ENCODE measurements around the gene GMPPB.

- no peak for TF ChIP-seq POLR2A (IDR thresholded peaks at IDR 0.05)
- TF ChIP-seq POLR2AphosphoS5 (IDR thresholded peaks at IDR 0.05), result no peak
- TF ChIP-seq, protein P1, sequence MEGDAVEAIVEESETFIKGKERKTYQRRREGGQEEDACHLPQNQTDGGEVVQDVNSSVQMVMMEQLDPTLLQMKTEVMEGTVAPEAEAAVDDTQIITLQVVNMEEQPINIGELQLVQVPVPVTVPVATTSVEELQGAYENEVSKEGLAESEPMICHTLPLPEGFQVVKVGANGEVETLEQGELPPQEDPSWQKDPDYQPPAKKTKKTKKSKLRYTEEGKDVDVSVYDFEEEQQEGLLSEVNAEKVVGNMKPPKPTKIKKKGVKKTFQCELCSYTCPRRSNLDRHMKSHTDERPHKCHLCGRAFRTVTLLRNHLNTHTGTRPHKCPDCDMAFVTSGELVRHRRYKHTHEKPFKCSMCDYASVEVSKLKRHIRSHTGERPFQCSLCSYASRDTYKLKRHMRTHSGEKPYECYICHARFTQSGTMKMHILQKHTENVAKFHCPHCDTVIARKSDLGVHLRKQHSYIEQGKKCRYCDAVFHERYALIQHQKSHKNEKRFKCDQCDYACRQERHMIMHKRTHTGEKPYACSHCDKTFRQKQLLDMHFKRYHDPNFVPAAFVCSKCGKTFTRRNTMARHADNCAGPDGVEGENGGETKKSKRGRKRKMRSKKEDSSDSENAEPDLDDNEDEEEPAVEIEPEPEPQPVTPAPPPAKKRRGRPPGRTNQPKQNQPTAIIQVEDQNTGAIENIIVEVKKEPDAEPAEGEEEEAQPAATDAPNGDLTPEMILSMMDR (IDR thresholded peaks at IDR 0.05), result no peak
Measured at GRCh38 chr3:49729966-49730609, 6.3 kb upstream of the GMPPB start.

Measured in stomach (tissue), 4 donors.